Measurements from ENCODE around the gene NFIX. TPM values are rescaled to one million over a fixed set of nuclear protein-coding genes. Genes with fewer than 3 reads are reported as not detected.

NFIX gene
- total RNA-seq, 1 donor from 2014 or later = 146 TPM

DNA sequence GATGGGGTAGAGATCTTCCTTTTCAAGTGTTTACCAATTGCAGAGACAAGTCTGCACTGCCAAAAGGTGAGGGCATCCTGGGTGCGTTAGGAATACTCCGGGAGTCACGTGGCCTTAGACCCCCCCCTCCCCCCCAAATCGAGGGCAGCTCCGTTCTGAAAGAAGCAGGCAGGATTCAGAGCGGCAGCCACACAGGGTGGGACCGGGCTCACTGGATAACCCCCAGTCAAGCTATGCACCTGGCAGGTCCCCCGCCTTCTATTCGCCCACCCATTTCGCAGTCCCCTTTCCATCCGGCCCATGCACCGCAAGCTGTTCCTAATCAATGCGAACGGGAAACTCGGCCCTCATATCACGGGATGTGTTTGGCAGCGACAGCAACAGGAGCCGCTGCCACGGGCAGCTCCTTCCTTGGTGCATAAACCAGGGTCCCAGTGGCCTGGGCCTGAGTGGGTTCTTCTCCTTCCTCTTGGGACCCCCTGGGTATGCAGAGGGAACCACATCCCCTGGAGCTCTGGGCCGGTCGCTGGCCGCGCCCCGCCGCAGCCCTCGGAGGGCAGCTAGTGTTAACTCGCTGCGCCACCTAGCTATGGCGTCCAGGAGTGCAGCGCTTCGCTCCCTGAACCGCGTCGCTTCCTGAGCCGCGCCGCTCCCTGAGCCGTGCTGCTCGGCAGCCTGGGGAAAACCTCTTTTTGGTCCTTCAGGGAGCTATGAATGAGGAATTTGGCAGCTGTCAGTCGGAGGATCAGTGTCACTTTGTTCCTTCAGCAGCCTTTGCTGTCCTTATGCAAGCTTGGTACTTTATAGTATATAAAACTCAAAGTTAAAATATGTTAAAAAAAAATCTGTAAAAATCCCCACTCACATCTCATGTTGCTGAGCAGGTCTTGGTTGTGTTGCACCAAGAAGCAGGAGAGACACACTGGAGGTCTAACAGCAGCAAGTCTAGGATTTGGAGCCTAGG is 66.0 kb downstream of the NFIX start:
- Histone ChIP-seq H3K36me3 (peaks cover 8% of the 10 kb centered on the region), H3K4me3 (peak overlapping the region; percentile 52), H3K27me3 (ENCODE audit: low read depth) (no peaks in the 10 kb centered on the region), H3K4me1 (peaks cover 97% of the 10 kb centered on the region), H3K27ac (peak overlapping the region; percentile 55), H3K9me3 (no peaks in the 10 kb centered on the region)
- intact Hi-C loops (cut with DNase I) = no loop called here
- peak; percentile 88 for DNase-seq
- ATAC-seq = peak; percentile 91
- TF ChIP-seq, protein P1, sequence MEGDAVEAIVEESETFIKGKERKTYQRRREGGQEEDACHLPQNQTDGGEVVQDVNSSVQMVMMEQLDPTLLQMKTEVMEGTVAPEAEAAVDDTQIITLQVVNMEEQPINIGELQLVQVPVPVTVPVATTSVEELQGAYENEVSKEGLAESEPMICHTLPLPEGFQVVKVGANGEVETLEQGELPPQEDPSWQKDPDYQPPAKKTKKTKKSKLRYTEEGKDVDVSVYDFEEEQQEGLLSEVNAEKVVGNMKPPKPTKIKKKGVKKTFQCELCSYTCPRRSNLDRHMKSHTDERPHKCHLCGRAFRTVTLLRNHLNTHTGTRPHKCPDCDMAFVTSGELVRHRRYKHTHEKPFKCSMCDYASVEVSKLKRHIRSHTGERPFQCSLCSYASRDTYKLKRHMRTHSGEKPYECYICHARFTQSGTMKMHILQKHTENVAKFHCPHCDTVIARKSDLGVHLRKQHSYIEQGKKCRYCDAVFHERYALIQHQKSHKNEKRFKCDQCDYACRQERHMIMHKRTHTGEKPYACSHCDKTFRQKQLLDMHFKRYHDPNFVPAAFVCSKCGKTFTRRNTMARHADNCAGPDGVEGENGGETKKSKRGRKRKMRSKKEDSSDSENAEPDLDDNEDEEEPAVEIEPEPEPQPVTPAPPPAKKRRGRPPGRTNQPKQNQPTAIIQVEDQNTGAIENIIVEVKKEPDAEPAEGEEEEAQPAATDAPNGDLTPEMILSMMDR (IDR thresholded peaks at IDR 0.05) = peak; percentile 97

DNA sequence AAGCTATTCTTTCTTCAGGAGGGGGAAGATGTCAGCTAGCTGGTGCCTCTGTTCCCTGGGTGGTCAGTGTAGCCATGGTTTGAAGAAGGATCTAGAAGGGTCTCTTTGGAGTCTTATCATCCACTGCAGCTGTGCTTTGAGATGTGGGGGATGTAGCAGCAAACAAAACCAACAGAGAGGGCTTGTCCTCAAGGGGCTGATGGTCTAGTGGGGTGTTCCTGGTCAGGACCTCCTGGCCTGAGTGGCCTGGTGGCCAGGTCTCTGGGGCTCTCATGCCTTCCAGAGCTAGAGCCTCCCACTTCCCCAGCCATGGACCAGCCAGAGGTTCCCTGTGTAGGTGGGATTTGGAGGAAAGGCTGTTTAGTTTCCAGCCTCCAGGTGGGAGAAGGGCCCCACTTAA is 67.0 kb downstream of the NFIX start:
- DNase-seq = no peak
- no peaks in the 10 kb centered on the region for H3K9me3 ChIP-seq
- intact Hi-C loops (cut with DNase I) = no loop called here
- TF ChIP-seq, protein P1 (IDR thresholded peaks at IDR 0.05) = no peak
- peaks cover 96% of the 10 kb centered on the region for H3K4me1 ChIP-seq
- no peak overlapping the region for H3K4me3 ChIP-seq
- H3K27ac ChIP-seq = peak overlapping the region; percentile 55
- peaks cover 8% of the 10 kb centered on the region for H3K36me3 ChIP-seq
- no peak for ATAC-seq
- H3K27me3 ChIP-seq (ENCODE audit: low read depth) = no peaks in the 10 kb centered on the region

DNA sequence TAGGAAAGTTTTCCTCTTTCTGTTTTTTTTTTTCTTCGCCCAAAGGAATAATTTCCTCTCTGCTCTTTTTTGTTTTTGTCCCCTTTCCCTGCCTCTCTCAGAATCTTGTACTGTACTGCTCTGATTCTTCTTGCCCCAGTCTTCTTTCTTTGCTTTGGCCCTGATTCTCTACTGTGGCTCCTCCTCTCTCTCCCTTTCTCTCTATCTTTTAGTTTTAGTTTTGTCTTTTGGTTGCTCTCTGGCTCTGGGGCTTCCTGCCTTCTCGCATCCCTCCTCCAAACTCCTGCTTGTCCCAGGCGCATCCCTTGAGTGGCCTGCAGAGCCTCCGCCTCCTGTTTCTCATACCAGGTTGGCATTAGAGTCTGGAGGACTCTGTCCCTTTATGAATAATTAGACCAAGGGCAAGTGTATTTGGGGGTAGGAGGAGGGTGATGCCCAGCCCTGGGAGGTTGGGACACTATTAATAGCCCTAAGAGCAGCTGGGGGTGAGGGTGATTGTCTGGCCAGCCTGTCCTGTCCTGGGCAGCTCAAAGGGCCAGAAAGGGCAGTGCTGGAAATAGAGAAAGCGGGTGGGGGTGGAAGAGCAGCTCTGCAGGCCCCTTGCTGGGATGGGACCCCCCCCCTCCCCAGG is 68.3 kb downstream of the NFIX start:
- ATAC-seq (no peak), DNase-seq (no peak)
- H3K9me3 ChIP-seq = no peaks in the 10 kb centered on the region
- TF ChIP-seq, protein P1 (IDR thresholded peaks at IDR 0.05) = no peak
- peaks cover 8% of the 10 kb centered on the region for H3K36me3 ChIP-seq
- peaks cover 97% of the 10 kb centered on the region for H3K4me1 ChIP-seq
- H3K27ac ChIP-seq = peak overlapping the region; percentile 18
- intact Hi-C loops (cut with DNase I) = no loop called here
- H3K27me3 ChIP-seq (ENCODE audit: low read depth) = no peaks in the 10 kb centered on the region
- no peak overlapping the region for H3K4me3 ChIP-seq

DNA sequence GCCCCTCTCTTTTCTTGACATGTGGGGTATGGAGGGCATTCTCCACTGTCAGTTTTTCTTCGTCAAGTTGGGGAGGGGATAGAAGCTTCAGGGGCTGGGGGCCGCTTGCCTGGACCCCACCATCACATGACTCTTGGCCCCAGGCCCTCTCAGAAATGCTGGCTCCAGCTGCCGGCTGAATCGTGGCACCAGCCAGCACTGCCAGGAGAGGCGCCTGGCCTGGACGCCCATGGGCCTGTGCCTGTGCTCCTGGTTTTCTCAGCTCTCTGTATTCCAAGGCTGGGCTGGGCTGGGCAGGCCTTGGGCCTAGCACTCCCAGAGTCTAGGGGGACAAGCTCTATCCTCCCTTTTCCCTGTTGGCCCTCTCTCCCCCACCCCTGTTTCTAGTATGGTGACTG is 68.8 kb downstream of the NFIX start:
- Histone ChIP-seq H3K9me3 (no peaks in the 10 kb centered on the region), H3K4me1 (peaks cover 97% of the 10 kb centered on the region), H3K27me3 (ENCODE audit: low read depth) (no peaks in the 10 kb centered on the region), H3K4me3 (no peak overlapping the region), H3K36me3 (peaks cover 8% of the 10 kb centered on the region), H3K27ac (peak overlapping the region; percentile 47)
- intact Hi-C loops (cut with DNase I) = no loop called here
- TF ChIP-seq, protein P1 (IDR thresholded peaks at IDR 0.05) = no peak
- no peak for DNase-seq
- no peak for ATAC-seq

DNA sequence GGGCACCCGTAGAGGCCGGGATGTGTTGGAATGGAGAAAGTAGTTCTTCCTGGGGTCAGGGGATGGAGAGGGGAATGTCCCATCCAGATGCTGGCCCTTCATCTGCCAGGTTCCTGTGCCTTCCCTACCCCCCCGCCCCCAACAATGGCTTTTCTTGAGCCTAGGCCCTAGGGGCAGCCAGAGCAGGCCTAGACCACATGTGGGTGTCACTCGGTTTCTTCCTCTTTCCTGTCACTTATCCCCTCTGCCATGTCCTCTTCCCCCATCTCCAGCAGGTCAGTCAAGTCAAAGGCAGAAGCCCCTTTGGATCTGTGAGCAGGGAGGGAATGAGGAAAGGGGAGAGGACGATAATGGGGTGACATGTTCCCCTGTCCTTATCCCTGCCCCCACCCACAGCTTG is 71.0 kb downstream of the NFIX start:
- ATAC-seq = no peak
- Histone ChIP-seq H3K9me3 (no peaks in the 10 kb centered on the region), H3K4me1 (peaks cover 93% of the 10 kb centered on the region), H3K27me3 (ENCODE audit: low read depth) (no peaks in the 10 kb centered on the region), H3K36me3 (peaks cover 8% of the 10 kb centered on the region), H3K4me3 (no peak overlapping the region), H3K27ac (no peak overlapping the region)
- TF ChIP-seq, protein P1 (IDR thresholded peaks at IDR 0.05) = no peak
- DNase-seq = no peak
- intact Hi-C loops (cut with DNase I) = no loop called here
